Measurements from ENCODE around the gene MIER2.

MIER2 gene

GRCh38 chr19:334296-335071 lies 10.1 kb downstream of the MIER2 start:
- TF ChIP-seq CTCF (conservative IDR thresholded peaks at IDR 0.05) = no peak
- no peak overlapping the region for H3K27ac ChIP-seq

- H3K27ac ChIP-seq = no peak overlapping the region
- no peak for TF ChIP-seq CTCF (conservative IDR thresholded peaks at IDR 0.05)
Measured at GRCh38 chr19:330503-330902, 14.1 kb downstream of the MIER2 start.

GRCh38 chr19:329876-330275 lies 14.7 kb downstream of the MIER2 start:
- H3K27ac ChIP-seq = no peak overlapping the region

GRCh38 chr19:328025-328505 lies 16.5 kb downstream of the MIER2 start:
- TF ChIP-seq CTCF (conservative IDR thresholded peaks at IDR 0.05) = no peak
- no peak overlapping the region for H3K27ac ChIP-seq

More at GRCh38 chr19:329876-330275, 14.7 kb downstream of the MIER2 start:
- no peak for TF ChIP-seq CTCF (conservative IDR thresholded peaks at IDR 0.05)

GRCh38 chr19:327291-328024 lies 17.1 kb downstream of the MIER2 start:
- TF ChIP-seq CTCF (conservative IDR thresholded peaks at IDR 0.05) = no peak
- H3K27ac ChIP-seq = no peak overlapping the region

GRCh38 chr19:326871-327270 lies 17.7 kb downstream of the MIER2 start:
- no peak for TF ChIP-seq CTCF (conservative IDR thresholded peaks at IDR 0.05)
- H3K27ac ChIP-seq = no peak overlapping the region

GRCh38 chr19:325937-326565 lies 18.5 kb downstream of the MIER2 start:
- no peak for TF ChIP-seq CTCF (conservative IDR thresholded peaks at IDR 0.05)
- H3K27ac ChIP-seq = no peak overlapping the region
